ENCODE measurements around the gene CUL7. TPM values are rescaled to one million over a fixed set of nuclear protein-coding genes. Genes with fewer than 3 reads are reported as not detected.
"Not testable (repeated sequence)": the region's sequence is repeated elsewhere in the genome, so short reads cannot be mapped to it uniquely, and the experiment has no call there.

Gene CUL7
- total RNA-seq, 2 experiments from 2014 or later, result 9.3 to 10.2 TPM

- H3K4me1 Mint-ChIP-seq, result peaks cover 23% of the 10 kb centered on the region
- no peaks in the 10 kb centered on the region for H3K27me3 Mint-ChIP-seq
- H3K27ac Mint-ChIP-seq, result no peak overlapping the region
- DNase-seq, result no peak
- peak overlapping the region; percentile 81 for H3K4me3 Mint-ChIP-seq
- H3K36me3 Mint-ChIP-seq, result peaks cover 3% of the 10 kb centered on the region
- no peaks in the 10 kb centered on the region for H3K9me3 Mint-ChIP-seq
Observed at GRCh38 chr6:43060755-43061633, 7.3 kb upstream of the CUL7 start.

GRCh38 chr6:43060034-43060754 lies 6.5 kb upstream of the CUL7 start:
- DNase-seq, result no peak
- no peaks in the 10 kb centered on the region for H3K27me3 Mint-ChIP-seq
- no peaks in the 10 kb centered on the region for H3K9me3 Mint-ChIP-seq
- peaks cover 23% of the 10 kb centered on the region for H3K4me1 Mint-ChIP-seq
- peaks cover 3% of the 10 kb centered on the region for H3K36me3 Mint-ChIP-seq
- H3K27ac Mint-ChIP-seq, result peak overlapping the region; percentile 92
- peak overlapping the region; percentile 81 for H3K4me3 Mint-ChIP-seq

- Mint-ChIP-seq H3K36me3 (peaks cover 3% of the 10 kb centered on the region), H3K9me3 (no peaks in the 10 kb centered on the region), H3K27me3 (no peaks in the 10 kb centered on the region), H3K4me3 (peak within 1 kb of the TSS; percentile 81), H3K4me1 (peaks cover 23% of the 10 kb centered on the region), H3K27ac (peak within 1 kb of the TSS; percentile 92)
- peak; percentile 93 for DNase-seq
Observed at GRCh38 chr6:43059168-43060033, 5.8 kb upstream of the CUL7 start, which contains the start of the genes KLC4 and MRPL2. TSS of gene KLC4 (plus strand) at chr6:43059631. CDS start at chr6:43061336, 1,705 bp downstream. TSS of gene MRPL2 (minus strand) at chr6:43059434. CDS start at chr6:43059381, 53 bp downstream.

DNA sequence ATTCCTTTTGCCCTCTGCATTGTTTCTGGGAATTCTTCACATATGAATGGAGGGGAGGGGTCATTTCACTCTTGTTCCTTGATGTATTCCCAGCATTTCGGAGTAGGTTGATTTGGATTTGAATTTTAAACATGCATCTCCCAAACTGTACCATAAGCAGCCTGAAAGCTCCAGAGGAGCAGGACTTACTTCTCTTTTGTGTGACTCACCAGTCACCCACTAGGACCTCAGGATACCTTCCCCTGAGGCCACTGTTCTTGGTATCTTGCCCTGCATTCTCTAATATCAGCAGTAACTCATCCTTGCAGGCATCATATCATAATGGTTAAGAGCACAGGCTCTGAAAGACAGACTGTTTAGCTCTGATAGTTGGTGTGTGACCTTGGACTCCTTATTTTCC lies 4.9 kb upstream of the CUL7 start:
- DNase-seq, result no peak
- no peaks in the 10 kb centered on the region for H3K27me3 Mint-ChIP-seq
- peak overlapping the region; percentile 92 for H3K27ac Mint-ChIP-seq
- H3K36me3 Mint-ChIP-seq, result peaks cover 8% of the 10 kb centered on the region
- peaks cover 29% of the 10 kb centered on the region for H3K4me1 Mint-ChIP-seq
- H3K4me3 Mint-ChIP-seq, result peak overlapping the region; percentile 81
- H3K9me3 Mint-ChIP-seq, result no peaks in the 10 kb centered on the region

DNA sequence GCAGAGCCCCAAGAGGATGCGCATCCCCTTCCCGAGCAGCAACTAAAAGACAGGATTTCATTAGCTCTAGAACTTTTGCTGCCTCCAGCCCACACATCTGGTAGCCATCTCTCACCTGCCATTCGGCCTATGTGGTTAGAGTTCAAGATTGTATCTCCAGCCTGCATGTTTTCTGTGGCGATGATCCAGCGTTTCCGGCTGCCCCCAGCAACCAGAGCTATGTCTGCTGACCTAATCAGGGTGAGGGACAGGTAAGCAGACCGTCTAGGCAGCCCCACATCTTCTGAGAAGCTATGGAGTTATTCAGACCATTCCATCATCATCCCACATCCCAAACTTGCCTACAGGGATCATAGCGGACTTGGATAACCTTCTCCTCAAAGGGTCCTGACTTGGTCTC lies 2.3 kb upstream of the CUL7 start:
- H3K27me3 Mint-ChIP-seq, result no peaks in the 10 kb centered on the region
- H3K9me3 Mint-ChIP-seq, result no peaks in the 10 kb centered on the region
- H3K36me3 Mint-ChIP-seq, result peaks cover 11% of the 10 kb centered on the region
- peaks cover 47% of the 10 kb centered on the region for H3K4me1 Mint-ChIP-seq
- no peak overlapping the region for H3K27ac Mint-ChIP-seq
- no peak for DNase-seq
- no peak overlapping the region for H3K4me3 Mint-ChIP-seq

DNA sequence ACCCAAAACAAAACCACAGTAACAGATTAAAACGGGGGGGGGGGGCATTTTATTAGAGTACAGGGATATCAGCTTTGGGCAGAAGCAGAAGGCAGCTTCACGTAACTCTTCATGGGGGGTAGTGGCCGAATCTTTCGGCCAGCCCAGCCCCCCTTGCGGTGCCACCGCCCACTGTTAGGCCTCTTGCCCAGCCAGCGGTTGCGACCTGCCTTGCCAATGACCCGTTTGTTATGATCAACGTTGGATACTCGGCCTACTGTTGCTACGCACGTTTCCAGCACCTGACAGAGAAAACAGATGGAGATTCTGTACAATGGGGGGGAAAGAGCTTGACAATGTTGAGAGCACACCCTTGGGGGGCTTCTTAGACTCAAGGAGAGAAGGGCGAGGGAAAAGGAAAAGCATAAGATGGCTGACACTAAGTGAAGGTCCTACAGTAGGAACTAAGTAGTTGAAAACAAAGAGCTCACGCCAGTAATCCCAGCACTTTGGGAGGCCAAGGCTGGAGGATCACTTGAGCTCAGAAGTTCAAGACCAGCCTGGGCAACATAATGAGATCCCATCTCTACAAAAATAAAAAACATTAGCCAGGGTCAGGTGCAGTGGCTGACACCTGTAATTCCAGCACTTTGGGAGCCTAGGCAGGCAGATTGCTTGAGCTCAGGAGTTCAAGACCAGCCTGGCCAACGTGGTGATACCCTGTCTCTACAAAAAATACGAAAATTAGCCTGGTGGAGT lies 724 bp upstream of the CUL7 start:
- Mint-ChIP-seq H3K27me3 (no peaks in the 10 kb centered on the region), H3K9me3 (no peaks in the 10 kb centered on the region), H3K27ac (peak overlapping the region; percentile 93), H3K4me3 (peak overlapping the region; percentile 98), H3K36me3 (peaks cover 15% of the 10 kb centered on the region), H3K4me1 (peaks cover 40% of the 10 kb centered on the region)
- DNase-seq, result no peak

GRCh38 chr6:43052842-43053544 lies 658 bp downstream of the CUL7 start:
- H3K36me3 Mint-ChIP-seq, result peaks cover 15% of the 10 kb centered on the region
- peak overlapping the region; percentile 98 for H3K4me3 Mint-ChIP-seq
- peak overlapping the region; percentile 93 for H3K27ac Mint-ChIP-seq
- DNase-seq, result no peak
- peaks cover 33% of the 10 kb centered on the region for H3K4me1 Mint-ChIP-seq
- no peaks in the 10 kb centered on the region for H3K9me3 Mint-ChIP-seq
- H3K27me3 Mint-ChIP-seq, result no peaks in the 10 kb centered on the region

DNA sequence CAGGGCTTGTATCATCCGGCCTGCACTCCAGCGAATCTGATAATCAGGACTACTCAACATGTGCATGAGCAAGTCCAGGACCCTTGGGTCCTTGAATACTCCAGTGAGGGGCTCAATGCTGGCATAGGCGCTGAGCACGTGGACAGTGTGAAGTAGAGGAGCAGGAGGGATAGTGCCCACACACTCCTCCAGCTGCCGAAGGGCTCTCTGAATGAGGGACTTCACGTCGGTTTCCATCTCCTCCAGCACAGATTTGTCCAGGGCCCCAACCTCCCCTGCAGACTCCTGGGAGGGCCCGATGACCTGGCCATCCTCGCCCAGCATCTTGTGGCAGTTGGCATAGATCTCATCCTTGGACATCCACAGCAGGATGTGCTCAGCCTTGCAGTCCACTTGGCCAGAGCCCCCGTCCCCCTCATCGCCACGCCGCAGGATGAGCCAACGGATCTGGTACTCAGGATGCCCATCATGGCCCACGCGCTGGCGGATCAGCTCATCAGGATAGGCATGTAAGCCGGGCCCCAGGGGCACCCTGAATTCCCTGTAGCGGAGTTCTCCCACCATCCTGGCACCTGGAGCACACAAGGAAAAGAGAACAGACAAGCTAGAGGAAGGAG lies 1.3 kb downstream of the CUL7 start:
- H3K36me3 Mint-ChIP-seq, result peaks cover 15% of the 10 kb centered on the region
- no peak for DNase-seq
- no peaks in the 10 kb centered on the region for H3K9me3 Mint-ChIP-seq
- H3K27me3 Mint-ChIP-seq, result no peaks in the 10 kb centered on the region
- peak overlapping the region; percentile 98 for H3K4me3 Mint-ChIP-seq
- peaks cover 28% of the 10 kb centered on the region for H3K4me1 Mint-ChIP-seq
- H3K27ac Mint-ChIP-seq, result peak overlapping the region; percentile 93

DNA sequence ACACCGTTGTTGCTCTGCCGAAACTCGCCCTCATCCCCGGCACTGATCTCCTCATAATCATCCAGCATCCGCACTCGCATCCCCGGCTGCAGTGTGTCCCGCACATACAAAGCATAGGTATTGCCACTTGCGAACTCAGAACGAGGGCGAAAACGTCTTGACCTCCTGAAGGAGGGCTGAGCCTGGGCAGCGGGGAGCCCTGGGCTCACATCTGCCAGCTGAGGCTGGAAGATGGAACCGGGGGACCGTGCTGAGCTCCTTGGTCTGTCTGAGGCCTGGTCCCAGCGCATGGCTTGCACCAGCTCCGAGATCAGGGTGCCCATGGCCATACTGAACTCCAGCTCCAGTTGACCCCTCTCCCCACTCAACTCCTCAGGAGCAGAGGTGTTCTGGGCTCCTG lies 2.7 kb downstream of the CUL7 start:
- H3K36me3 Mint-ChIP-seq, result peaks cover 12% of the 10 kb centered on the region
- peaks cover 28% of the 10 kb centered on the region for H3K4me1 Mint-ChIP-seq
- H3K27me3 Mint-ChIP-seq, result no peaks in the 10 kb centered on the region
- H3K4me3 Mint-ChIP-seq, result no peak overlapping the region
- no peak for DNase-seq
- H3K27ac Mint-ChIP-seq, result no peak overlapping the region
- no peaks in the 10 kb centered on the region for H3K9me3 Mint-ChIP-seq

- Mint-ChIP-seq H3K4me1 (peaks cover 20% of the 10 kb centered on the region), H3K9me3 (no peaks in the 10 kb centered on the region), H3K27ac (no peak overlapping the region), H3K36me3 (peaks cover 4% of the 10 kb centered on the region), H3K4me3 (no peak overlapping the region), H3K27me3 (no peaks in the 10 kb centered on the region)
- no peak for DNase-seq
Observed at GRCh38 chr6:43047998-43048397, 5.7 kb downstream of the CUL7 start.

- Mint-ChIP-seq H3K4me3 (no peak overlapping the region), H3K36me3 (peaks cover 5% of the 10 kb centered on the region), H3K27me3 (no peaks in the 10 kb centered on the region), H3K9me3 (no peaks in the 10 kb centered on the region), H3K4me1 (peaks cover under 1% of the 10 kb centered on the region), H3K27ac (no peak overlapping the region)
- no peak for DNase-seq
Observed at GRCh38 chr6:43045371-43045930, 8.2 kb downstream of the CUL7 start.

- Mint-ChIP-seq H3K27ac (no peak overlapping the region), H3K4me1 (no peaks in the 10 kb centered on the region), H3K4me3 (no peak overlapping the region), H3K36me3 (peaks cover 4% of the 10 kb centered on the region), H3K27me3 (no peaks in the 10 kb centered on the region), H3K9me3 (no peaks in the 10 kb centered on the region)
- DNase-seq, result no peak
Observed at GRCh38 chr6:43043310-43043709, 10.3 kb downstream of the CUL7 start.

- not testable (repeated sequence) for H3K9me3 Mint-ChIP-seq, H3K27ac Mint-ChIP-seq, H3K4me1 Mint-ChIP-seq, DNase-seq, H3K27me3 Mint-ChIP-seq, H3K36me3 Mint-ChIP-seq, H3K4me3 Mint-ChIP-seq
Observed at GRCh38 chr6:43041475-43041874, 12.2 kb downstream of the CUL7 start.
